MM.1S (cell line): ENCODE results near the gene MAP2K3.

ENCODE experiments used
- DNase-seq: peaks from one replicate; pipeline ENCODE4 v3.0.0-alpha.2; 2015
- H2AFZ ChIP-seq: fragments of 300-600 bp; sonication (generic); 2 replicates; pipeline ENCODE4 v1.6.0; 2016; ENCODE audit warnings: antibody characterized with exemption, low read length
- H3F3A ChIP-seq: fragments of 300-600 bp; sonication (generic); 2 replicates; pipeline ENCODE4 v1.6.1; 2016; ENCODE audit warnings: mild to moderate bottlenecking, antibody characterized with exemption, low read length, moderate library complexity, mixed read lengths; ENCODE audit not compliant: insufficient read depth
- H3K27ac ChIP-seq: fragments of 300-600 bp; sonication (generic); 2 replicates; pipeline ENCODE4 v1.5.1; 2016; ENCODE audit warnings: mild to moderate bottlenecking, low read length
- H3K27me3 ChIP-seq: fragments of 300-600 bp; sonication (generic); replicated peaks from 2 replicates; pipeline ENCODE4 v1.6.0; 2016; ENCODE audit warnings: low read length; ENCODE audit not compliant: insufficient read depth
- H3K36me3 ChIP-seq: fragments of 300-600 bp; sonication (generic); replicated peaks from 2 replicates; pipeline ENCODE4 v1.6.1; 2016; ENCODE audit warnings: mild to moderate bottlenecking, low read length, mixed read lengths; ENCODE audit not compliant: insufficient read depth
- H3K4me1 ChIP-seq: fragments of 300-600 bp; sonication (generic); 2 replicates; pipeline ENCODE4 v1.6.1; 2016; ENCODE audit warnings: low read length, mixed read lengths
- H3K4me2 ChIP-seq: fragments of 300-600 bp; sonication (generic); 2 replicates; pipeline ENCODE4 v1.6.0; 2016; ENCODE audit warnings: low read depth, low read length
- H3K4me3 ChIP-seq: fragments of 300-600 bp; sonication (generic); 2 replicates; pipeline ENCODE4 v1.5.1; 2016; ENCODE audit warnings: low read length, mixed read lengths
- H3K79me2 ChIP-seq: fragments of 300-600 bp; sonication (generic); 2 replicates; pipeline ENCODE4 v1.6.1; 2016; ENCODE audit warnings: mixed run types, low read length, mixed read lengths
- H3K9ac ChIP-seq: fragments of 300-600 bp; sonication (generic); 2 replicates; pipeline ENCODE4 v1.6.1; 2016; ENCODE audit warnings: low read length, mixed read lengths
- H3K9me2 ChIP-seq: fragments of 300-600 bp; sonication (generic); replicated peaks from 2 replicates; pipeline ENCODE4 v1.6.1; 2016; ENCODE audit warnings: mild to moderate bottlenecking, low read length, mixed read lengths; ENCODE audit not compliant: insufficient read depth
- H3K9me3 ChIP-seq: fragments of 300-600 bp; sonication (generic); replicated peaks from 2 replicates; pipeline ENCODE4 v1.6.1; 2016; ENCODE audit warnings: mild to moderate bottlenecking, low read length, mixed read lengths; ENCODE audit not compliant: insufficient read depth
- H4K20me1 ChIP-seq: fragments of 300-600 bp; sonication (generic); 2 replicates; pipeline ENCODE4 v1.6.1; 2016; ENCODE audit warnings: mild to moderate bottlenecking, low read length, moderate library complexity, mixed read lengths; ENCODE audit not compliant: insufficient read depth
- CTCF ChIP-seq: fragments of 300-600 bp; sonication (generic); IDR thresholded peaks from 2 replicates; pipeline ENCODE4 v1.5.1; 2016; ENCODE audit warnings: antibody characterized with exemption, low read length, mixed read lengths
- EZH2 ChIP-seq: fragments of 300-600 bp; sonication (generic); optimal IDR thresholded peaks from 2 replicates; pipeline ENCODE3; 2017; ENCODE audit warnings: low read depth, mild to moderate bottlenecking, antibody characterized with exemption, low read length, mixed read lengths
- EZH2phosphoT487 ChIP-seq: fragments of 300-600 bp; sonication (generic); IDR thresholded peaks from 2 replicates; pipeline ENCODE4 v1.6.1; 2018; ENCODE audit warnings: antibody characterized with exemption, low read length

Gene MAP2K3

GRCh38 chr17:21252289-21252795 is 32.2 kb upstream of the MAP2K3 start:
- Histone ChIP-seq H3F3A (no peaks in the 10 kb centered on the region), H3K4me2 (peak overlapping the region; percentile 57; the same call in 1 of the 2 replicates), H3K4me3 (peak overlapping the region; percentile 31), H3K27me3 (peaks cover 7% of the 10 kb centered on the region; the same call in 1 of the 2 replicates), H3K9ac (no peak overlapping the region), H3K36me3 (no peaks in the 10 kb centered on the region), H3K9me2 (no peaks in the 10 kb centered on the region), H4K20me1 (no peaks in the 10 kb centered on the region), H3K27ac (no peak overlapping the region), H2AFZ (no peak overlapping the region), H3K4me1 (0 out of 2 replicates have a peak, but pooled peaks cover 7% of the 10 kb centered on the region), H3K79me2 (no peaks in the 10 kb centered on the region), H3K9me3 (no peaks in the 10 kb centered on the region)
- DNase-seq: no peak
- TF ChIP-seq CTCF (no peak), EZH2phosphoT487 (no peak)

- peak within 1 kb of the TSS; percentile 97 for H3K4me2 ChIP-seq
- H4K20me1 ChIP-seq: no peaks in the 10 kb centered on the region
- H2AFZ ChIP-seq: peak within 1 kb of the TSS; percentile 91
- DNase-seq: peak; percentile 80
- H3K79me2 ChIP-seq: no peaks in the 10 kb centered on the region
- peak within 1 kb of the TSS; percentile 52; the same call in 1 of the 2 replicates for H3K9ac ChIP-seq
- H3K4me1 ChIP-seq: 0 out of 2 replicates have a peak, but pooled peaks cover 7% of the 10 kb centered on the region
- no peak for TF ChIP-seq EZH2phosphoT487
- no peak for TF ChIP-seq CTCF
- TF ChIP-seq EZH2: no peak
- H3K4me3 ChIP-seq: peak within 1 kb of the TSS; percentile 66
- H3K9me2 ChIP-seq: no peaks in the 10 kb centered on the region
- H3K9me3 ChIP-seq: no peaks in the 10 kb centered on the region
- H3F3A ChIP-seq: no peaks in the 10 kb centered on the region
- no peaks in the 10 kb centered on the region for H3K36me3 ChIP-seq
- H3K27ac ChIP-seq: no peak within 1 kb of the TSS
- peaks cover 7% of the 10 kb centered on the region; the same call in 1 of the 2 replicates for H3K27me3 ChIP-seq
Measured at GRCh38 chr17:21252796-21253645, 31.5 kb upstream of the MAP2K3 start, which contains the start of gene NATD1. Gene NATD1, minus strand, starts transcription at chr17:21253410. Its CDS starts 146 bp downstream, at chr17:21253264.

GRCh38 chr17:21253646-21254441 is 30.7 kb upstream of the MAP2K3 start:
- no peak overlapping the region for H3K27ac ChIP-seq
- peak overlapping the region; percentile 97 for H3K4me2 ChIP-seq
- peaks cover 7% of the 10 kb centered on the region; the same call in 1 of the 2 replicates for H3K27me3 ChIP-seq
- no peaks in the 10 kb centered on the region for H3K79me2 ChIP-seq
- H3K4me3 ChIP-seq: peak overlapping the region; percentile 66
- no peaks in the 10 kb centered on the region for H3K9me3 ChIP-seq
- 0 out of 2 replicates have a peak, but pooled peaks cover 7% of the 10 kb centered on the region for H3K4me1 ChIP-seq
- H3K9ac ChIP-seq: peak overlapping the region; percentile 52; the same call in 1 of the 2 replicates
- H4K20me1 ChIP-seq: no peaks in the 10 kb centered on the region
- no peaks in the 10 kb centered on the region for H3K36me3 ChIP-seq
- no peak for DNase-seq
- peak overlapping the region; percentile 91 for H2AFZ ChIP-seq
- H3F3A ChIP-seq: no peaks in the 10 kb centered on the region
- TF ChIP-seq EZH2phosphoT487 (no peak), CTCF (no peak), EZH2 (no peak)
- H3K9me2 ChIP-seq: no peaks in the 10 kb centered on the region
